Measurements from ENCODE around the gene PLXNA3. TPM values are rescaled to one million over a fixed set of nuclear protein-coding genes. Genes with fewer than 3 reads are reported as not detected.
A peak's percentile ranks its signal among the peaks of the same experiment; 100 is the strongest.

The PLXNA3 gene
- total and polyA plus RNA-seq, 12 donors = 9.7 to 35.3 (median 16.7) TPM

GRCh38 chrX:154489182-154489581 lies 31.1 kb downstream of the PLXNA3 start:
- H3K27ac ChIP-seq = peak overlapping the region in 2 of 10 donors; percentile 94 to 95
- peak overlapping the region in 9 of 10 donors; percentile 61 to 86 (median 67) for H3K4me3 ChIP-seq
- DNase-seq (no peak), ATAC-seq (no peak)
- peaks cover 0 to 35% (median 22%) of the 10 kb centered on the region in 9 donors for H3K4me1 ChIP-seq
- 92 to 97% methylated on average over 3 to 4 of the region's 4 CpGs for WGBS, 2 donors
- no peak for TF ChIP-seq CTCF (IDR thresholded peaks at IDR 0.05)
- intact Hi-C loops (cut with DNase I) = no loop called here
- peaks cover 0 to 22% (median 0%) of the 10 kb centered on the region in 9 donors for H3K36me3 ChIP-seq
- H3K27me3 ChIP-seq = no peaks in the 10 kb centered on the region
- H3K9me3 ChIP-seq = peaks cover 0 to 5% (median 0%) of the 10 kb centered on the region in 11 donors

- 0% methylated on average over 6 to 19 of the region's 19 CpGs for WGBS, 2 donors
- H3K9me3 ChIP-seq = peaks cover 0 to 5% (median 0%) of the 10 kb centered on the region in 11 donors
- H3K4me1 ChIP-seq = peaks cover 0 to 27% (median 16%) of the 10 kb centered on the region in 9 donors
- peak in 1 of 2 donors; percentile 25 for DNase-seq
- ATAC-seq = peak in 3 of 8 donors; percentile 3 to 9 (median 8)
- peak overlapping the region; percentile 91 to 97 (median 94) for H3K27ac ChIP-seq
- TF ChIP-seq CTCF (IDR thresholded peaks at IDR 0.05) = no peak
- H3K36me3 ChIP-seq = peaks cover 0 to 15% (median 0%) of the 10 kb centered on the region in 9 donors
- no peaks in the 10 kb centered on the region for H3K27me3 ChIP-seq
- intact Hi-C loops (cut with DNase I) = loop anchor here in 2 of 10 donors (1.0 to 2.0 kb wide), 2 partner anchors 26 to 27 kb away; partner anchors contain the start of gene FAM3A (in 2 of the 2)
- H3K4me3 ChIP-seq = peak overlapping the region; percentile 58 to 86 (median 66)
Observed at GRCh38 chrX:154490021-154490413, 31.9 kb downstream of the PLXNA3 start.

- WGBS, 2 donors = 0 to 1% methylated on average over 19 to 67 of the region's 71 CpGs
- intact Hi-C loops (cut with DNase I) = loop anchor here in 3 of 10 donors (1.0 to 2.0 kb wide), 3 partner anchors 25 to 26 kb away; partner anchors contain the start of gene FAM3A (in 2 of the 3)
- H3K4me3 ChIP-seq = peak within 1 kb of the TSS; percentile 58 to 86 (median 66)
- peak in 3 of 9 donors; percentile 20 to 31 (median 27) for TF ChIP-seq CTCF (IDR thresholded peaks at IDR 0.05)
- H3K27ac ChIP-seq = peak within 1 kb of the TSS; percentile 91 to 97 (median 94)
- H3K27me3 ChIP-seq = no peaks in the 10 kb centered on the region
- peaks cover 0 to 5% (median 0%) of the 10 kb centered on the region in 11 donors for H3K9me3 ChIP-seq
- peaks cover 0 to 21% (median 11%) of the 10 kb centered on the region in 9 donors for H3K4me1 ChIP-seq
- DNase-seq (peak; percentile 91 to 93), ATAC-seq (peak; percentile 89 to 95 (median 92))
- H3K36me3 ChIP-seq = peaks cover 0 to 13% (median 0%) of the 10 kb centered on the region in 9 donors
Observed at GRCh38 chrX:154490414-154491083, 32.5 kb downstream of the PLXNA3 start, which contains the start of gene SLC10A3. Gene SLC10A3 (minus strand): TSS chrX:154490629. CDS start chrX:154488940, 1,689 bp downstream.

GRCh38 chrX:154494715-154495114 lies 36.6 kb downstream of the PLXNA3 start:
- ATAC-seq (no peak), DNase-seq (no peak)
- peaks cover 0 to 4% (median under 1%) of the 10 kb centered on the region in 9 donors for H3K4me1 ChIP-seq
- intact Hi-C loops (cut with DNase I) = no loop called here
- no peaks in the 10 kb centered on the region for H3K36me3 ChIP-seq
- no peak overlapping the region for H3K4me3 ChIP-seq
- H3K27ac ChIP-seq = no peak overlapping the region
- peaks cover 0 to 4% (median 0%) of the 10 kb centered on the region in 7 donors for H3K27me3 ChIP-seq
- peaks cover 0 to 5% (median 0%) of the 10 kb centered on the region in 11 donors for H3K9me3 ChIP-seq
- 87 to 90% methylated on average over 3 of the region's 3 CpGs for WGBS, 2 donors
- TF ChIP-seq CTCF (IDR thresholded peaks at IDR 0.05) = no peak

Measured in heart right ventricle (tissue), 16 donors.